Chondrocyte (in vitro differentiated cells): ENCODE measurements around the gene RRH. TPM values are rescaled to one million over a fixed set of nuclear protein-coding genes. Genes with fewer than 3 reads are reported as not detected.

Experiments
- DNase-seq: peaks from one replicate; pipeline ENCODE4 v3.0.0; 2021; ENCODE audit warnings: mixed read lengths, low spot score
- H3K27ac Mint-ChIP-seq: one replicate; pipeline ENCODE4 v1.8.0; 2021; ENCODE audit warnings: mild to moderate bottlenecking, moderate library complexity, mixed read lengths; ENCODE audit not compliant: unreplicated experiment
- H3K27me3 Mint-ChIP-seq: 2 replicates; pipeline ENCODE4 v1.8.0; 2021; ENCODE audit warnings: low read depth, mixed read lengths
- H3K36me3 Mint-ChIP-seq: 2 replicates; pipeline ENCODE4 v1.8.0; 2021; ENCODE audit warnings: low read depth, mixed read lengths
- H3K4me1 Mint-ChIP-seq: 2 replicates; pipeline ENCODE4 v1.8.0; 2021; ENCODE audit warnings: low read depth, mild to moderate bottlenecking, mixed read lengths
- H3K4me3 Mint-ChIP-seq: one replicate; pipeline ENCODE4 v1.8.0; 2021; ENCODE audit warnings: mild to moderate bottlenecking, moderate library complexity, mixed read lengths; ENCODE audit not compliant: unreplicated experiment
- H3K9me3 Mint-ChIP-seq: 2 replicates; pipeline ENCODE4 v1.8.0; 2021; ENCODE audit warnings: low read depth, mixed read lengths
- CTCF ChIP-seq: fragments of 200-600 bp; sonication (generic); IDR thresholded peaks from 2 replicates; pipeline ENCODE4 v1.5.0; 2021; ENCODE audit warnings: antibody characterized with exemption, mild to moderate bottlenecking, moderate library complexity
- total RNA-seq: library from RNA; stranded (reverse); gene quantifications from 3 replicates; pipeline ENCODE4 v1.2.1, GENCODE V29; 2021

The RRH gene
- total RNA-seq, 1 donor from 2014 or later: not detected

GRCh38 chr4:109877400-109877799 lies 49.6 kb downstream of the RRH start:
- H3K4me1 Mint-ChIP-seq: peaks cover 5% of the 10 kb centered on the region
- no peak overlapping the region for H3K4me3 Mint-ChIP-seq
- H3K36me3 Mint-ChIP-seq: peaks cover 2% of the 10 kb centered on the region
- TF ChIP-seq CTCF: no peak
- H3K27me3 Mint-ChIP-seq: peaks cover 4% of the 10 kb centered on the region
- no peak for DNase-seq
- no peak overlapping the region for H3K27ac Mint-ChIP-seq
- H3K9me3 Mint-ChIP-seq: no peaks in the 10 kb centered on the region

- H3K4me1 Mint-ChIP-seq: peaks cover 5% of the 10 kb centered on the region
- TF ChIP-seq CTCF: no peak
- peaks cover 4% of the 10 kb centered on the region for H3K27me3 Mint-ChIP-seq
- no peak overlapping the region for H3K27ac Mint-ChIP-seq
- H3K4me3 Mint-ChIP-seq: no peak overlapping the region
- DNase-seq: no peak
- H3K9me3 Mint-ChIP-seq: no peaks in the 10 kb centered on the region
- peaks cover 2% of the 10 kb centered on the region for H3K36me3 Mint-ChIP-seq
These were observed 50.6 kb downstream of the RRH start for GRCh38 chr4:109878355-109878754.

GRCh38 chr4:109879081-109879480 lies 51.3 kb downstream of the RRH start:
- H3K9me3 Mint-ChIP-seq: no peaks in the 10 kb centered on the region
- H3K4me3 Mint-ChIP-seq: no peak overlapping the region
- no peak overlapping the region for H3K27ac Mint-ChIP-seq
- peaks cover under 1% of the 10 kb centered on the region for H3K4me1 Mint-ChIP-seq
- H3K27me3 Mint-ChIP-seq: peaks cover 4% of the 10 kb centered on the region
- no peak for TF ChIP-seq CTCF
- DNase-seq: no peak
- H3K36me3 Mint-ChIP-seq: peaks cover 2% of the 10 kb centered on the region

GRCh38 chr4:109879636-109880314 lies 52.0 kb downstream of the RRH start:
- no peaks in the 10 kb centered on the region for H3K36me3 Mint-ChIP-seq
- no peak overlapping the region for H3K4me3 Mint-ChIP-seq
- no peak for TF ChIP-seq CTCF
- H3K27me3 Mint-ChIP-seq: peaks cover 4% of the 10 kb centered on the region
- H3K9me3 Mint-ChIP-seq: no peaks in the 10 kb centered on the region
- no peak for DNase-seq
- H3K4me1 Mint-ChIP-seq: no peaks in the 10 kb centered on the region
- no peak overlapping the region for H3K27ac Mint-ChIP-seq

GRCh38 chr4:109886303-109886702 lies 58.5 kb downstream of the RRH start:
- Mint-ChIP-seq H3K27me3 (no peaks in the 10 kb centered on the region), H3K4me3 (no peak overlapping the region), H3K36me3 (no peaks in the 10 kb centered on the region), H3K4me1 (no peaks in the 10 kb centered on the region), H3K27ac (no peak overlapping the region), H3K9me3 (no peaks in the 10 kb centered on the region)
- no peak for TF ChIP-seq CTCF
- no peak for DNase-seq
